GM12878 (cell line): ENCODE results near the gene FLYWCH2. TPM values are rescaled to one million over a fixed set of nuclear protein-coding genes. Genes with fewer than 3 reads are reported as not detected.

Experiments used
- ATAC-seq: fragments of 200-7000 bp; cut with Tn5 transposase; 3 replicates; pipeline ENCODE4 v1.9.1; 2020; ENCODE audit warnings: mild to moderate bottlenecking, moderate library complexity
- BruUV-seq: library from RNA; stranded (reverse); fragments of 400-500 nt; replicated peaks from 2 replicates; lab custom pipeline; 2021; lab: Mats Ljungman, UMichigan
- CTCF ChIA-PET: fragments of 300-600 bp; sonication (Branson Sonifier 250); formaldehyde crosslinking; extraction: SDS; loops from one replicate; lab custom pipeline; 2021; ENCODE audit warnings: inconsistent platforms; lab: Yijun Ruan, JAX
- POLR2A ChIA-PET: fragments of 350-600 bp; formaldehyde crosslinking; extraction: SDS; loops from one replicate; lab custom pipeline; 2021; ENCODE audit warnings: inconsistent platforms; lab: Charles Lee
- RAD21 ChIA-PET: fragments of 300-600 bp; sonication (Branson Sonifier 250); formaldehyde crosslinking; loops from one replicate; lab custom pipeline; 2023; ENCODE audit warnings: antibody characterized with exemption; ENCODE audit not compliant: unreplicated experiment; lab: Charles Lee
- SMC1A ChIA-PET: fragments of 300-600 bp; sonication (Branson Sonifier 250); formaldehyde crosslinking; loops from one replicate; lab custom pipeline; 2023; ENCODE audit not compliant: unreplicated experiment, uncharacterized antibody; lab: Charles Lee
- DNase-seq: peaks from one replicate; pipeline ENCODE4 v3.0.0-alpha.2; 2011; ENCODE audit warnings: low read depth, low spot score
- FAIRE-seq: peaks from 3 replicates; lab custom pipeline; 2011; peaks lifted over from hg19 to GRCh38; lab: Jason Lieb, UNC
- H2AFZ ChIP-seq: 2 replicates; pipeline ENCODE4 v1.6.0; 2011; ENCODE audit warnings: low read depth, low read length, control low read depth; ENCODE audit not compliant: control insufficient read depth
- H3K27ac ChIP-seq: 2 replicates; pipeline ENCODE4 v1.5.1; 2011; ENCODE audit warnings: control low read depth; ENCODE audit not compliant: control insufficient read depth, insufficient read depth
- H3K27me3 ChIP-seq, 2 experiments: replicated peaks in 1 of 2; 2 replicates each; pipeline versions ENCODE4 v1.6.0 to v1.6.1; 2011; ENCODE audit warnings: low read length in 1 of 2; ENCODE audit not compliant: control insufficient read depth in 2 of 2, insufficient read depth in 2 of 2
- H3K36me3 ChIP-seq, 2 experiments: 2 replicates each; pipeline ENCODE4 v1.5.1; 2011; ENCODE audit warnings: low read length in 1 of 2; ENCODE audit not compliant: control insufficient read depth in 2 of 2, insufficient read depth in 2 of 2
- H3K4me1 ChIP-seq: 2 replicates; pipeline ENCODE4 v1.6.1; 2011; ENCODE audit warnings: mild to moderate bottlenecking, low read length, moderate library complexity, mixed read lengths; ENCODE audit not compliant: control insufficient read depth, insufficient read depth
- H3K4me2 ChIP-seq: 2 replicates; pipeline ENCODE4 v1.6.0; 2011; ENCODE audit warnings: control low read depth; ENCODE audit not compliant: control insufficient read depth, insufficient read depth
- H3K4me3 ChIP-seq: fragments of 200-600 bp; sonication (generic); 2 replicates; pipeline ENCODE4 v1.5.1; 2016
- H3K79me2 ChIP-seq: 2 replicates; pipeline ENCODE4 v1.6.0; 2011; ENCODE audit warnings: low read length; ENCODE audit not compliant: control insufficient read depth, insufficient read depth
- H3K9ac ChIP-seq: 2 replicates; pipeline ENCODE4 v1.8.0; 2011; ENCODE audit warnings: low read length, control low read depth, mixed read lengths; ENCODE audit not compliant: control insufficient read depth, insufficient read depth
- H3K9me3 ChIP-seq: replicated peaks from 3 replicates; pipeline ENCODE4 v1.5.1; 2011; ENCODE audit warnings: mild to moderate bottlenecking, low read length; ENCODE audit not compliant: control insufficient read depth, insufficient read depth
- H4K20me1 ChIP-seq: 2 replicates; pipeline ENCODE4 v1.6.0; 2011; ENCODE audit not compliant: control insufficient read depth, insufficient read depth
- FOS ChIP-seq: IDR thresholded peaks from 3 replicates; pipeline ENCODE4 v1.6.1; 2011; ENCODE audit warnings: borderline replicate concordance; ENCODE audit not compliant: insufficient read length; ENCODE audit errors: extremely low read depth
- FOXM1 ChIP-seq: IDR thresholded peaks from 2 replicates; pipeline ENCODE4 v1.6.1; 2012; ENCODE audit warnings: low read depth, mild to moderate bottlenecking, inconsistent platforms, low read length, moderate library complexity
- GABPA ChIP-seq: IDR thresholded peaks from 2 replicates; pipeline ENCODE4 v1.6.1; 2014; ENCODE audit warnings: antibody characterized with exemption, low read depth, mild to moderate bottlenecking, inconsistent platforms
- HDAC6 ChIP-seq: fragments of 200-600 bp; sonication (generic); IDR thresholded peaks from one replicate; pipeline ENCODE4 v1.8.0; 2017; ENCODE audit warnings: antibody characterized with exemption; ENCODE audit not compliant: unreplicated experiment
- NFIC ChIP-seq: IDR thresholded peaks from 2 replicates; pipeline ENCODE4 v1.6.1; 2012; ENCODE audit warnings: low read depth, mild to moderate bottlenecking, inconsistent platforms, low read length, moderate library complexity
- PAX5 ChIP-seq: IDR thresholded peaks from 2 replicates; pipeline ENCODE4 v1.6.1; 2011; ENCODE audit warnings: low read depth, low read length, borderline replicate concordance
- SREBF1 ChIP-seq: IDR thresholded peaks from 2 replicates; pipeline ENCODE4 v1.6.1; 2012; ENCODE audit warnings: mild to moderate bottlenecking, low read length
- WGBS: methylation state at CpG from one replicate; pipeline ENCODE4 v1.1.6; 2016; ENCODE audit warnings: low lambda C conversion rate; ENCODE audit not compliant: insufficient replicate concordance, insufficient coverage; ENCODE audit errors: missing lambda C conversion rate; 5-methylcytosine and 5-hydroxymethylcytosine counted together
- in situ Hi-C: fragments of 300-500 bp; cut with MboI; formaldehyde crosslinking; loops from 9 replicates; pipeline ENCODE4 v1.14.3; 2018; ENCODE audit warnings: mixed read lengths
- intact Hi-C: fragments of 100-400 bp; cut with micrococcal nuclease; formaldehyde crosslinking; loops from one replicate; pipeline ENCODE4 v1.14.2; 2022; ENCODE audit not compliant: unreplicated experiment
- polyA plus RNA-seq, 11 experiments: library from polyadenylated mRNA; depleted of rRNA in 4 of 11; unstranded in 6 of 11; stranded (reverse) in 5 of 11; fragments of >200 nt; fragmentation: Nextera tagmentation in 4 of 11; fragmentation: Illumina TruSeq in 1 of 11; extraction: Ambion mirVana in 4 of 11; extraction: Trizol in 1 of 11; gene quantifications; 1 replicate in 1 of 11; 2 replicates in 10 of 11; pipeline versions ENCODE4 v1.2.1 to v1.2.3, GENCODE V29; 2011 to 2016; ENCODE audit warnings: inconsistent platforms in 2 of 11, missing spikeins in 2 of 11, low read depth in 1 of 11
- total RNA-seq, 4 experiments: library from RNA; depleted of rRNA in 3 of 4; stranded (reverse); fragments of >200 nt in 3 of 4; fragmentation: Illumina TruSeq in 1 of 4; extraction: Trizol in 1 of 4; gene quantifications; 2 replicates each; pipeline versions ENCODE4 v1.2.1 to v1.2.3, GENCODE V29; 2013 to 2021
- TF ChIP-seq, protein P1 (sequence below): fragments of 450-650 bp; IDR thresholded peaks from 2 replicates; pipeline ENCODE4 v1.6.1; 2017; ENCODE audit warnings: mild to moderate bottlenecking, low read depth, inconsistent platforms; ENCODE audit not compliant: poor library complexity, severe bottlenecking
- TF ChIP-seq, protein P2 (sequence below): fragments of 450-650 bp; IDR thresholded peaks from 2 replicates; pipeline ENCODE4 v1.6.1; 2017; ENCODE audit warnings: antibody characterized with exemption, mild to moderate bottlenecking, moderate library complexity

The FLYWCH2 gene
- total and polyA plus RNA-seq, 10 of the 15 experiments (the other 5 are each of a cell fraction or from before 2014, with no cell fraction given): 0.27 to 43.1 (median 17.7) TPM

DNA sequence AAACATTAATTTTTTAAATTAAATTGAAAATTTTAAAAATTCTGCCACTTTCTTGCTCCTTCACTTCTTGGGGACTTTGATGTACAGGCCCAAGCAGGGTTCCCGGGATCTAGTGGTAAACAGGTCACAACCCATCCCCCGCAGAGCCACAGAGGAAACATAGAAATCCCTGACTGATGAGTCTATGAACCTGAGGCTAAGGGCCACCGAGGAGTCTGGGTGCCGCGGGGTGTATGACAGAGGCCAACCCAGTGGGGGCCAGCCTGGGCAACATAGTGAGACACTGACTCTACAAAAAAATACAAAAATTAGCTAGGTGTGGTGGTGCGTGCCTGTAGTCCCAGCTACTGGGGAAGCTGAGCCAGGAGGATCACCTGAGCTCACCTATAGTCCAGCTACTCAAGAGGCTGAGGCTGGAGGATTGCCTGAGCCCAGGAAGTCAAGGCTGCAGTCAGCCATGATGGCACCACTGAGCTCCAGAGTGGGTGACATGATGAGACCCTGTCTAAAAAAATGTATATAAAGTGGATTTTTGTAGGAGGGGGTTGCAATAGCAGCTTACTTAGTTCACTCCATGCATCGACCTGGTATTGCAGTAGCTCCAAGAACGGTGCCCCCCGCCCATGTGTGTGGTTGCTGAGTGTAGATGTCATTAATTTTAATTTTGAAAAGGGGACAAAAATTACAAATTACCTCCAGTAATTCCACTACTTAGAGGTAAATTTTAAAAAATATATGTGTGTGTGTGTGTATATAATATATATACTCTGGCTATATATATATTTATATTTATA is 19.5 kb downstream of the FLYWCH2 start:
- H3K79me2 ChIP-seq: no peaks in the 10 kb centered on the region
- H3K4me3 ChIP-seq: no peak overlapping the region
- RAD21 ChIA-PET: interaction anchor here (1.6 kb wide), 1 partner anchor 19 kb away, joined by 7 read pairs; the partner anchor contains the start of gene FLYWCH2
- intact Hi-C loops: no loop called here
- peaks cover 6% of the 10 kb centered on the region for H3K4me1 ChIP-seq
- H3K4me2 ChIP-seq: no peak overlapping the region
- H3K27ac ChIP-seq: no peak overlapping the region
- no peak for ATAC-seq
- SMC1A ChIA-PET: interaction anchor here (1.0 to 1.2 kb wide), 3 partner anchors 11 to 30 kb away, joined by 3 to 4 read pairs (median 4); no protein-coding TSS in a partner anchor
- 94% methylated on average over 9 of the region's 9 CpGs for WGBS
- no peak for FAIRE-seq
- BruUV-seq: no TSS peak
- no peak for TF ChIP-seq SREBF1
- TF ChIP-seq NFIC: no peak
- no peak for TF ChIP-seq FOS
- TF ChIP-seq GABPA: no peak
- TF ChIP-seq, protein P1, sequence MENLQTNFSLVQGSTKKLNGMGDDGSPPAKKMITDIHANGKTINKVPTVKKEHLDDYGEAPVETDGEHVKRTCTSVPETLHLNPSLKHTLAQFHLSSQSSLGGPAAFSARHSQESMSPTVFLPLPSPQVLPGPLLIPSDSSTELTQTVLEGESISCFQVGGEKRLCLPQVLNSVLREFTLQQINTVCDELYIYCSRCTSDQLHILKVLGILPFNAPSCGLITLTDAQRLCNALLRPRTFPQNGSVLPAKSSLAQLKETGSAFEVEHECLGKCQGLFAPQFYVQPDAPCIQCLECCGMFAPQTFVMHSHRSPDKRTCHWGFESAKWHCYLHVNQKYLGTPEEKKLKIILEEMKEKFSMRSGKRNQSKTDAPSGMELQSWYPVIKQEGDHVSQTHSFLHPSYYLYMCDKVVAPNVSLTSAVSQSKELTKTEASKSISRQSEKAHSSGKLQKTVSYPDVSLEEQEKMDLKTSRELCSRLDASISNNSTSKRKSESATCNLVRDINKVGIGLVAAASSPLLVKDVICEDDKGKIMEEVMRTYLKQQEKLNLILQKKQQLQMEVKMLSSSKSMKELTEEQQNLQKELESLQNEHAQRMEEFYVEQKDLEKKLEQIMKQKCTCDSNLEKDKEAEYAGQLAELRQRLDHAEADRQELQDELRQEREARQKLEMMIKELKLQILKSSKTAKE: no peak
- no peak for TF ChIP-seq PAX5
- TF ChIP-seq, protein P2, sequence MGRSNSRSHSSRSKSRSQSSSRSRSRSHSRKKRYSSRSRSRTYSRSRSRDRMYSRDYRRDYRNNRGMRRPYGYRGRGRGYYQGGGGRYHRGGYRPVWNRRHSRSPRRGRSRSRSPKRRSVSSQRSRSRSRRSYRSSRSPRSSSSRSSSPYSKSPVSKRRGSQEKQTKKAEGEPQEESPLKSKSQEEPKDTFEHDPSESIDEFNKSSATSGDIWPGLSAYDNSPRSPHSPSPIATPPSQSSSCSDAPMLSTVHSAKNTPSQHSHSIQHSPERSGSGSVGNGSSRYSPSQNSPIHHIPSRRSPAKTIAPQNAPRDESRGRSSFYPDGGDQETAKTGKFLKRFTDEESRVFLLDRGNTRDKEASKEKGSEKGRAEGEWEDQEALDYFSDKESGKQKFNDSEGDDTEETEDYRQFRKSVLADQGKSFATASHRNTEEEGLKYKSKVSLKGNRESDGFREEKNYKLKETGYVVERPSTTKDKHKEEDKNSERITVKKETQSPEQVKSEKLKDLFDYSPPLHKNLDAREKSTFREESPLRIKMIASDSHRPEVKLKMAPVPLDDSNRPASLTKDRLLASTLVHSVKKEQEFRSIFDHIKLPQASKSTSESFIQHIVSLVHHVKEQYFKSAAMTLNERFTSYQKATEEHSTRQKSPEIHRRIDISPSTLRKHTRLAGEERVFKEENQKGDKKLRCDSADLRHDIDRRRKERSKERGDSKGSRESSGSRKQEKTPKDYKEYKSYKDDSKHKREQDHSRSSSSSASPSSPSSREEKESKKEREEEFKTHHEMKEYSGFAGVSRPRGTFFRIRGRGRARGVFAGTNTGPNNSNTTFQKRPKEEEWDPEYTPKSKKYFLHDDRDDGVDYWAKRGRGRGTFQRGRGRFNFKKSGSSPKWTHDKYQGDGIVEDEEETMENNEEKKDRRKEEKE: no peak
- no peak for TF ChIP-seq FOXM1
- no peak for TF ChIP-seq HDAC6
- in situ Hi-C loops: no loop called here
- H2AFZ ChIP-seq: no peak overlapping the region
- no peaks in the 10 kb centered on the region for H4K20me1 ChIP-seq
- no peak overlapping the region for H3K9ac ChIP-seq
- no peaks in the 10 kb centered on the region for H3K36me3 ChIP-seq
- POLR2A ChIA-PET: interaction anchor here (0.7 kb wide), 1 partner anchor 20 kb away, joined by 3 read pairs; the partner anchor contains the start of gene FLYWCH2
- CTCF ChIA-PET: interaction anchor here (0.7 to 2.3 kb wide), 6 partner anchors 14 to 34 kb away, joined by 3 to 8 read pairs (median 4); partner anchors contain the start of gene FLYWCH2
- H3K9me3 ChIP-seq: no peaks in the 10 kb centered on the region
- DNase-seq: no peak
- H3K27me3 ChIP-seq: no peaks in the 10 kb centered on the region
